Stimulated activated CD4-positive, alpha-beta T cell treated with anti-CD3 and anti-CD28 coated beads, Interleukin-15, amount 100 ng/mL, for 24 hours (primary cell): Measurements from ENCODE around the gene S100A1.
A peak's percentile ranks its signal among the peaks of the same experiment; 100 is the strongest.
"Not testable (repeated sequence)": the region's sequence is repeated elsewhere in the genome, so short reads cannot be mapped to it uniquely, and the experiment has no call there.

Source experiments
- DNase-seq: peaks from one replicate; pipeline ENCODE4 v3.0.0-alpha.2; 2020

S100A1 gene

DNA sequence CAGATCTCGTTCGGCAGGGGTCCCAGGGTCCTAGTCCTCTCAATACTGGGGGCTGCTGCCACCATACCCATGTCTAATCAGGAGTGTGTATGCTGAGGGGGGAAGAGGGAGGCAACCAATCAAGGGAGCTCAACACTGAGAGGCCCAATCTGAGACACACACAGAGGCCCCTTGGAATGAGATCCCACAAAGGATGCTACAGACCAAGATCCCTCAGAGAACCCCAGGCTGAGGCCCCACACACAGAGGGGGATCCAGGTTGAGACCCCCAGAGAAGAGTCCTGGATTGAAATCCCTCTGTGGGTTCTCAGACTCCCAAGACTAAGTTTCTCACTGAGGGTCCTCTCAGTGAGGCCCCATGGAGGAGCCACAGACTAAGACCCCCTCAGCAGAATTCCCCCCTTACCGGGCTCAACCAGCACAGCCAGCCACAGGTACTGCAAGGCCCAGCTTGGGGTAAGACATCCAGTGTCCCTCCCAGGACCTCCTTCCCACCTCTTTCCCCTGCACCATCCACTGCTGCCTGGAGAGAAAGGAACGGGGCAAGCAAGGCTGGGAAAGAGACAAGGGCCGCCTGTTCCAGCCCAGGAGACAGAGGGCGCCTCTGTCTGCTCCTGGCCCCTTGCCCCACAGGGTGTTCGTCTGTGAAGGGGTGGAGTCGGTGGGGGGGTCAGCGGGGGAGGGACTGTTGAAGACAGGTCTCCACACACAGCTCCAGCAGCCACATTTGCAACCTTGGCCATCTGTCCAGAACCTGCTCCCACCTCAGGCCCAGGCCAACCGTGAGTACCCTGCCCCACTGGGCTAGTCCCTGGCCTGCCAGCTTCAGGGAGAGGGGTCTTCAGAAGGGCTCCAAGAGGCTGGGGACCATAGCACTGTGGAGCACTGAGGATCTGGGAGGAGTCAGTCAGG lies at the start of gene S100A1:
S100A1 (plus strand) TSS at position 720 of the 912 bp plus-strand sequence. CDS start 2,088 bp downstream, outside the sequence.
- DNase-seq: no peak

DNA sequence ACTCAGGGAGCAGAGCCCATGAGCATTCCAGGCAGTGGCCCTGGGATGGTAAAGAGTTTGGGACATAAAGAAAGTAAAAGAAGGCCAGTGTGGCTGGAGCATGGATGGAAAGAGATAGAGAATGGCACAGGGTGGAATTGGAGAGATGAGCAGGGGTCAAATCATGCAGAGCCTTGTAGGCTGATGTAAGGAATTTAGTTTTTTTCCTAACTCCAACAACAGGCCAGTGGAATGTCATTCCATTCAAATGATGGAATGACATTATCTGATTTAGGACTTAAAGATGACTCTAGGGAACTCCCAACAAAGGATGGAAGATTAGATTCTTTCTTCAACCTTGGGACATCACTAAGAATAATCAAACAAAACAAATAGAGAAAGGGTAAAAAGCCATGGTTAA lies 49.7 kb upstream of the S100A1 start:
- DNase-seq: no peak

DNA sequence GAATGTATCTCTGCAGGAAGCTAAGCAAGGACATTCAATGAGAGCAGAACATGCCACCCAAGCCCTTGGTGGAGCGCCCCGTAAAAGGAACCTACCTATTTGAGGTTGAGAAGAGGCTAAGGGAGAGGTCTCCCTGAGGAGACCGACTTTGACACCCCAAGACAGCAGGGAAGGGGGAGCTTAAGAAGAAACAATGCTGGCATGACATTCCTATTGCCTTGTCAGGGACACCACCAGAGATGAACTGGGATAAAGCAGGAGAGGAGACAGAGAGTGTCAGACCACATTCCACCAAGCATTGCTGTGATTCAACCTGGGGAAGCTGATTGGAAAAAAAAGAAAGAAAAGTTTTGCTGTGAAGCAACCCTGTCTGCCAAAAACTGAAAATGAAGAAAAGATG lies 49.3 kb upstream of the S100A1 start:
- DNase-seq: no peak

DNA sequence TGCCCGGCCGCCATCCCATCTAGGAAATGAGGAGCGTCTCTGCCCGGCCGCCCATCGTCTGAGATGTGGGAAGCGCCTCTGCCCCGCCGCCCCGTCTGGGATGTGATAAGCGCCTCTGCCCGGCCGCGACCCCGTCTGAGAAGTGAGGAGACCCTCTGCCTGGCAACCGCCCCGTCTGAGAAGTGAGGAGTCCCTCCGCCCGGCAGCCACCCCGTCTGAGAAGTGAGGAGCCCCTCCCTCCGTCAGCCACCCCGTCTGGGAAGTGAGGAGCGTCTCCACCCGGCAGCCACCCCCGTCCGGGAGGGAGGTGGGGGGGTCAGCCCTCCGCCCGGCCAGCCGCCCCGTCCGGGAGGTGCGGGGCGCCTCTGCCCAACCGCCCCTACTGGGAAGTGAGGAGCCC lies 45.4 kb upstream of the S100A1 start:
- not testable (repeated sequence) for DNase-seq

DNA sequence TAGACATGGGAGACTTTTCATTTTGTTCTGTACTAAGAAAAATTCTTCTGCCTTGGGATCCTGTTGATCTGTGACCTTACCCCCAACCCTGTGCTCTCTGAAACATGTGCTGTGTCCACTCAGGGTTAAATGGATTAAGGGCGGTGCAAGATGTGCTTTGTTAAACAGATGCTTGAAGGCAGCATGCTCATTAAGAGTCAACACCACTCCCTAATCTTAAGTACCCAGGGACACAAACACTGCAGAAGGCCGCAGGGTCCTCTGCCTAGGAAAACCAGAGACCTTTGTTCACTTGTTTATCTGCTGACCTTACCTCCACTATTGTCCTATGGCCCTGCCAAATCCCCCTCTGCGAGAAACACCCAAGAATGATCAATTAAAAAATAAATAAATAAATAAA lies 44.7 kb upstream of the S100A1 start:
- not testable (repeated sequence) for DNase-seq

DNA sequence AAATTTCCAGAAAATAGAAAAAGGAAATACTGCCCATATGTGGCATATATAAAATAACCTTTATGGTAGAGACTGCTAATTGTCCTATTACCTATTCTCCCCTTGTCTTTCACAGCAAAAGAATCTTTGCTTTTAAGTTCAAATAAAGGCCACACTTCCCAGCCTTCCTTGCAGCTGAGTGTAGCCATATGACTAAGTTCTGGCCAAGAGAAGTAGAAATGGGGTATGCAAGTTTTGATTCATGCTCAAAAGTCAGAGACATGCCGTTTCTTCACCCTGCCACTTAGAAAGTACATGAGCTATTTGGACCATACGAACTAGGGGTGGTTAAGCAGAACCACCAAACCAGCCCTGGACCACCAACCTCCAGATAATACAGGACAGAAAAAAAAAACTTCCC lies 44.3 kb upstream of the S100A1 start:
- DNase-seq: no peak

DNA sequence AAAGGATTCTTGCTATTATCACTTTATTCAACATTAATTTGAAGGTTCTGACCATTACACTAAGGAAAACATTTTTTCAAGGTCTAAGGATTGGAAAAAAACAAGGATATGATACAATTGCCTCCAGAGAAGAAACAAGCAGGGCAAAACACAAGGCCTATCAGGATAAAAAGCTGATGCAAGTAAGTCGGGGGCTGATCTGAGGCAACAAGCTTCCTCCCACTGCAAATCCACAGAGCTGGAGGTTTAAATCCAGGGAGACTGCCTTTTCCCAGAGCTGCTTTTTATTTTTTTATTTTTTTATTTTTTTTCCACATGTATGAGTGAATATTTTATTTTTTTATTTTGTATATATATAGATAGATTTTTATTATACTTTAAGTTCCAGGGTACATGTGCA lies 43.2 kb upstream of the S100A1 start:
- no peak for DNase-seq

DNA sequence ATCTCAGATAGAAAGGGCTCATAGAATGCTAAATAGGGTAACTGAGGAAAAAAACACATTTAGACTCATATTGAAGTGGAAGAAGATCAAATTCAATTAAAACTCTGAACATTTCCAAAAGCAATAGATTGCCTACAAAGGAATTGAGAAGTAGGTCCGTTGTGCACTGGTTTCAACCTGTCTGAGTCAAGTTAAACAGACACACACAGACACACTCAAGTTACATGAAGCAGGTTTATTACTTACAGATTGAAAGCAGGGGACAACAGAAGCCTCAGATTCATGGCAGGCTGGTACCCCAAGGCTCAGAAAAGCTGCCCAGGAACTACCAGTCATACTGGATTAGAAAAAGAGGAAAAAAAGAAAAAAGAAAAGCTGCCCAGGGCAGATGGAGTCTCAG lies 41.9 kb upstream of the S100A1 start:
- DNase-seq: no peak

DNA sequence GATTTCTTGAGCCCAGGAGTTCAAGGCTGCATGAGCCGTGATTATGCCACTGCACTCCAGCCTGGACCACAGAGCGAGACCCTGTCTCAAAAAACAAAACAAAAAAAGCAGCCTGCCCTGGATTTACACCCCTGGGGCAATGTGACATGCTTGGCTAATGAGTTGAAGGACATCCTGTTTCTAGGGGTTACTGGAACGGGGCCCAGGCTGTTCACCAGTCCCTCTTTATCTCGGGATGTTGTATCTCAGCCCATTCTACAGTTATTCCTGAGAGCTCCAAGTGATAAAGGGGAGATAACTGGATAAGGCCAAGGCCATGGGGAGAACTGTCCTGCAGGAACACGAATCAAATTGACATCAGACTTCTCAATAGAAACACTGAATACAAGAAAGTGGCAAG lies 40.9 kb upstream of the S100A1 start:
- DNase-seq: no peak

DNA sequence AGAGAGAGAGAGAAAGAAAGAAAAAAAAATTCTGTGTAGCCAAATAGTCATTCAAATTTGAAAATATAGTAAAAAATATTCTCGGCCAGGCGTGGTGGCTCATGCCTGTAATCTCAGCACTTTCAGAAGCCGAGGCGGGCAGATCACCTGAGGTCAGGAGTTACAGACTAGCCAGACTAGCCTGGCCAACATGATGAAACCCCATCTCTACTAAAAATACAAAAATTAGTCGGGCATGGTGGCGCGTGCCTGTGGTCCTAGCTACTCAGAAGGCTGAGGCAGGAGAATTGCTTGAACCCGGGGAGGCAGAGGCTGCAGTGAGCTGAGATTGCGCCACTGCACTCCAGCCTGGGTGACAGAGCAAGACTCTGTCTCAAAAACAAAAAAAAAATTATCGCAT lies 40.2 kb upstream of the S100A1 start:
- not testable (repeated sequence) for DNase-seq

DNA sequence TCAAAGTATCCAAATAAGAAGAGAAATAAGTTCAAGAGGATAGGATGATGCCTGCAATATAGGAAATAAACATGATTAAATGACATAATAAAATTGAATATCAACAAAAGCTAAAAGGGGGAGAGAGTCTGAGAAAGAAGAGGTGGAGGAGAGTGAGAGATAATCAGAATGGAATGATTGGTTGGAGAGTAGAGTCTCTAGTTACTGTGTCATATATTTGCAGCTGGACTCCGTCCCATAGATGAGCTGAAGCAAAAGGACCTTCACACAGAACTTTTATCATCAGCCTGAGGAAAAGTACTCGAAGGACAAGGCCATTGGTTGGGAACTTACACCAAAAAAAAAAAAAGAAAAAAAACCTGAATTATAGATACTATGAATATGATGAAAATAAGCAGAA lies 39.8 kb upstream of the S100A1 start:
- no peak for DNase-seq

DNA sequence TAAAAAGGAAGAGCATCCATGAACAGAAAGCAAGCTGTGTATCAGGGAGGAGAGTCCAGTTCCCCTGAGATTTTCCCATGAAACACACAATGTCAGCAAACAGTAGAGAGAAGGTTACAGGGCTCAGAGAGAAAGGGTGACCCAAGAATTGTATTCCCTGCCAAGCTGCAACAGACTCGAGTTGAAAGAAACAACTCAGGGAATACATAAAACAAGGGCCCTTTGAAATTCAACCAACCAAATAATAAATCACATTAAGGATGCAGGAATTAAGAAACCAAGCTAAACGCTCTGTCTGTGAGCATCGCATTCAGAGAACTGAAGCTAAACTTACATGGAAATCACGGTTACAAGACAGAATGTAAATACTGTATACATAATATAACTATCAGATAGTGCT lies 35.5 kb upstream of the S100A1 start:
- no peak for DNase-seq

DNA sequence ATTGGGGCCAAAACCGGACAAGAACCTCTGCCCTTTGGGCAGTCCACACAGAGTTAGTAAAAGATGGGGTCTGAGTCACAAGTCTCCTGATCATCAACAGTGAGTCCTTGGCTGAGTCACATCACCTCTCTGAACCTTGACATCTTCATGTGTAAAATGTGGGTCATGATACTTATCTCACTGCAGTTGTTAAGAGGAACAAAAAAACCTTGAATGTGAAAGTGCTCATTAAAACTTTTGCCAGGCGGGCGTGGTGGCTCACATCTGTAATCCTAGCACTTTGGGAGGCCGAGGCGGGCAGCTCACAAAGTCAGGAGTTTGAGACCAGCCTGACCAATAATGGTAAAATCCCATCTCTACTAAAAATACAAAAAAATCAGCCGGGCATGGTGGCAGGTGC lies 31.0 kb upstream of the S100A1 start:
- peak; percentile 18 for DNase-seq

DNA sequence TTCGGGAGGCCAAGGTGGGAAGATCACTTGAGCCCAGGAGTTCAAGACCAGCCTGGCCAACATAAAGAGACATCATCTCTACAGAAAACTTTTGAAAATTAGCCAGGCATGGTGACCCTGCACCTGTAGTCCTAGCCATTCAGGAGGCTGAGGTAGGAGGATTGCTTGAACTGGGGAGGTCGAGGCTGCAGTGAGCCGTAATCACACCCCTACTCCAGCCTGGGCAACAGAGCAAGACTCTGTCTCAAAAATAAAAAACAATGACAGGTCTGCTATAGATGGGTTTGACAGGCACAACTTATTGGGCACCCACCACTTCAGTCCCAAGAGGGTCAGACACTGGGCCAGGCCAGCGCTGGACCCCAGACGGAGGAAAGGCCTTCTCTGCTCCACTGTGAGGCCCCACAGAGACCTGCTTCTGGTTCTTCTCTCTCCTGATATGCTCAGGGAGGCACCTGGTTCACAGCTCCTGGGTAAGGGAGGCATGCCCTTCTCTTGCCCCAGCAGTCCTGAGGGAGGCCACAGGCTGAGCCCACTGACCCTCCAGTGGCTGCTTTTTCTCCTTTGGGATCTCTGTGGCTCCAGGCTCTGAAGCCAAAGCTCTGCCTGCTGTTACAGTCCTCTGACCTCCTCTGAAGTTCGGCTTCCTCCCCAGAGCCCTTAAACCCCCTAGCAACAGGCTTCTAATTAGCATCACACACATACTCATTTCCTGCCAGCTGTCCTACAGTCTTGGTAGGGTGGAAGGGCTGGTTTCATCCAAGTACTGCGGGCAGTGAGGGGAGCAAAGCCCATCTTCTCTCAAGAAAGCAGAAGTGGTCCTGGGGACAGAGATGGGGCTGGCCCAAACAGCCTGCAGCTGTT lies 29.7 kb upstream of the S100A1 start:
- peak; percentile 20 for DNase-seq

DNA sequence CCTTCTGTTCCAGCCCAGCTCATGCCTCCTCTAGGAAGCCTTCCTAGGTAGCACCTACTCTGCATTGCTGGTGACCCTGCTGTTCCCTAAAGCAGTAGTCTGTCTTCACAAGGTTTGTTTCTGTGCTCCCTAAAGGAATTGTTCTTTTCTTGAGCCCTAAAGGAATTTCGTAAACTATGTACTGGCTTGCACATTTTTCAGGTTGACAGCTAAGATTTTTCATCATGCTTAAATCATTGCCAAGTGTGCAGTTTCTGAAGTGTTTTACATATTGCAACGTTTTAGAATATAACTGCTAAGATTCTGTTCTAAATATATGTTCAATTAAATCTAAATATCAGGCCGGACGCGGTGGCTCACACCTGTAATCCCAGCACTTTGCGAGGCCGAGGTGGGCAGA lies 28.4 kb upstream of the S100A1 start:
- no peak for DNase-seq

DNA sequence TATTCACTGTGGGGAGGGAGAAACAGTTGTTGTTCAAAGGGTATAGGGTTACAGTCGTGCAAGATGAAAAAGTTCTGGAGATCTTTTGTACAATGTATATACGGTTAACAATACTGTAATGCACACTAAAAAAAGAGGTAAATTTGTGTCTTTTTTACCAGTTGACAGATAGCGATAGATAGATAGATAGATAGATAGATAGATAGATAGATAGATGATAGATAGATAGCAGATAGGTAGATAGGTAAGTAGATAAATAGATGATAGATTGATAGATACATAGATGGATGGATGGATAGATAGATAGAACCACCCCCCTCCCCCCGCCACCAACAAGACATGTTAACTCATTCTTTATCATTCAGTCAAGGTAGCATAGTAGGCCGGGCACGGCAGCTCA lies 25.5 kb upstream of the S100A1 start:
- no peak for DNase-seq

DNA sequence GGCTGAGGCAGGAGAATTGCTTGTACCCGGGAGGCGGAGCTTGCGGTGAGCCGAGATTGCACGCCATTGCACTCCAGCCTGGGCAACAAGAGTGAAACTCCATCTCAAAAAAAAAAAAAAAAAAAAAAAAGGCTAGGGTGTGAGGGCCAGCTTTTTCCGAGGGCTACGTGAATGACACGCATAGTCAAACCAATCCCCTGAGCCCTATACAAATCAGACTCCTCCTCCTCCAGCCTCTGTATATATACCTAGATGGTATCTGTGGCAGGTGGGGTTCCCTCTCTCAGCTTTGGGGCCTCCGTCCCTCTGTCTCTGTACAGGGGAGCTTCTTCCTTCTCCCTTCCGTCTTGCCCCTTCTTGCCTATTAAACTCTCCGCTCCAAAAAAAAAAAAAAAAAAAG lies 22.0 kb upstream of the S100A1 start:
- no peak for DNase-seq

DNA sequence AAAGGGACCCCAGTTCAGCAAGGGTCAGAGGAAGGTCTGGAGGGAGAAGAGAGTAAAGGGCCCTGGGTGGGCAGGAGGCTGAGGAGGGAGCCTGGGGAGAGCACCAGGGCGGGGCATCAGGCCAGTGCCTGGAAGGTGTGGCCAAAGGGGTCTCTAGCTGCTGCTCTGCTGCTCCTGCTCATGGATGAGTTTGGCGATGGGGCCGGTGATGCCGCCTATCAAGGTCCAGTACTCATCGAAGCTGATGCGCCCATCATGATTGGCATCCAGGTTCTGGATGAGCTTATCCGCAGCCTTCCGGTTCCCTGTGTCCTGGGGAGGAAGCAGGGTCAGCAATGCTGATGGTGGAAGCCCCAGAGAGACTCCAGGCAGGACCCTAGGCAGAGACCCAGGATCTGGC lies 20.9 kb upstream of the S100A1 start:
- DNase-seq: no peak

DNA sequence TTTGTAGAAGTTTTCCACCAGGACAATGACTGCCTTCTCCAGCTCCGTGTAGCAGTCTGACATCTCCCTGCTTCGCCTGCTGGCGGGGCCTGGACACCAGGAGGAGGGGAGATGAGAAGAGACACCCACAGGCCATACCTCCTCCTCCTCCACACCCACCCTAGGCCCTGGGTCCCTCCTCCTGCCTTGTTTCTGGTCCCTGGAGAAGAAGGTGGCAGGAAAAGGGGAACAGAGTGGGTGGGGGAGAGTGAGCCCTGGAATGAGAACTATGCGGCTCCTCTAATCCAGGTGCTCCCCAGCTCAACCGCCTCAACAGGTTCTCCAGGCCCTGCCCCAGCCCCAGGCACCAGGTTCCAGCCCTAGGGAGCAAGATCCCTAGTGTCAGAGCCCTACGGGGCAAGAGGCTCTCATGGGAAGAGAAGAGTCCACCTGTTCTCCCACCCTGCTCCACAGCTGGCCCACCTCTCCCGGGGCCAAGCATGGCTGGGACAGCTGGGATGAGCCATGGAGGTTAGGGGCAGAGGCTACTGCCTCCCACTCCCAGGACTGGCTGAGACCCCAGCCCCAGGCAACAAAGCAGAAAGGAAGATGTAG lies 20.0 kb upstream of the S100A1 start:
- DNase-seq: no peak

DNA sequence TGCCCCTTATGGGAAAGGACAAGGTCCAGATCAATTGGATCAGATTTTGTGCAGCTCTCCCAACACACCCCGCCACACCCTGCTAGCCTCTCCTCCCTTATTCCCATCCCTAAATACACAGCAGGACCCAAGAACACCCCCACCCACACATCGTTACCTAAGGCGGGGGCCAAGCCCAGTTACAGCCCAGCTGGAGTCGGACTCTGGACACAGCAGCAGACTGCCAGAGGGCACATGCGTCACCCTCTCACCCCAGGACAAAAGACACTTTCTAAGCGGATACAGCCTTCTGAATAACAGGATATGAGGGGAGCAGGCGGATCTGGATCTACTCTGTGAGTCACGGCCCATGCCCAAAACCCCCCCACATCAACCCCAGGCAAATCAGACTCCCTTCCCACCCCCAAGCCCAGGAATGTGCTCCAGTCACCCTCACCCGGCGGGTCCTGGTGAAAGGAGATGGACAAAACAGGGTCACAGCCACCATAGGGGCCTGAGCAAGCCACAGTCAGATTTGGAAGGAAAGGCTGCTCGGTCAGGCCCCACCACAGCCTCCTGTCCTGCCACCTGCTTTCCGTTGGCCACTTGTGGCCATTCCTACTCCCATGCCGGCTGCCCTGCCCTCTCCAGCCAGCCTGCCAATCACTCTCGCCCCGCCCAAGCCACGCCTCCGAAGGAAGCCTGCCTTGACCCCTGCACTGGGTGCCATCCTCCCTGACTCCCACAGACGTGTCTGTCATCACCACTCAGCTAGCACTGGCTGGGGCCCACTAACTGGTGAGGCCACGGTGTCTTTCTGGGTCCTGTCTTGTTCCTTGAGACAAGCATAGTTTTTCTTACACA lies 19.3 kb upstream of the S100A1 start:
- no peak for DNase-seq

DNA sequence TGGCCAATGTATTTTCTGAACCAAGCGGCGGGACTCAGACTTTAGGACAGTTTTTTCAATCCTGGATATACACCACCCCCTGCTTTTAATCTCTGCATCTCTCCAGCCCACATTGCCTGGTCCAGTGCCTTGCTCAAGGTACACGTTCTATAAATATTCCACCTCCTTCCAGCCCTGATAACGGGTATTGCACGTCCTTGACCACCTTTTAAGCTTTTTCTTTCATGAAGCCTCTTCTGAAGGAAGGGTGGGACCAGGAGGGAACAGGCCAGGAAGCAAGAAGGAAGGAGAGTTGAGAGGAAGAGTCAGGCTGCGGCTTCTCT lies 18.7 kb upstream of the S100A1 start:
- DNase-seq: no peak

DNA sequence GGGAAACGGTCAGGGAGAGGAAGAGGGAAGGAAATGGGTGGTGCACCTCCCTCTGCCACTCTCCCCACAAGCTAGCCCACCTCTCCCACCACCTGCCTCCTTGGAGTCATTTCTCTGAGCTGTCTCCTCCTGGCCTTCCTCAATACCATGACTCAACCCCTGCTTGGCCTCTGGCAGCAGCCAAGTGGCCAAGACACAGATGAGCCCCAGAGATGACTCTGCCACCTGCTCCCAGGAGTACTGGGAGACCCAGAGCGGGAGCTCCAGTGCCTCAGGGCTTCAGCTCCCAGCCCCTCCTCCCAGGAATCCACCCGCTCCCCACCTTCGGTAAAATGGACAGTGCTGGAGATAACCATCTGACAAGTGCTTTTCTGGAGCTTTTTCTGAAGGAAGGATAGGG lies 17.9 kb upstream of the S100A1 start:
- DNase-seq: no peak

DNA sequence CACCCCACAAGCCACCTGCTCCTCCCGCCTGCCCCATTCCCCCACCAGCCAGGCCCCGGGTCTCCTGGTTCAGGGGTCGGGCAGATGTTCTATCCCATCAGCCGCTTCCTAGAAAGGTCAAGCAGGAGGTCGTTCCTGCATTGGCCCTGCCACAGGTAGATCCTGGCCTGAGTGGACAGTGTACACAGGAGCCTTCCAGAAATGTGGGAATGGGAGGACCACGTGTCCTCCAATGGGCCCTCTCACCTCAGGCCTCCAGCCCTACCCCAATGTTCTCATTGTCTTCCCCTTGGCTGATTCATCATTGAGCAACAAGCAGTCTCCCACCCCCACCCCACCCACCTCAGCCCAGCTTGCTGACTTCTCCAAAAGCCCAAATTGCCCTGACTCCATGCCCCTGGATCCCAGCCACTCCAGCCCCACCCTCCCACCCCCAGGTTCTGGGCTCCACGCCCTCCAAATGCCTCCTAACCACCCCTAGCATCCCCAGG lies 17.4 kb upstream of the S100A1 start:
- no peak for DNase-seq
